Ovary (tissue), 3 donors: Measurements from ENCODE around the gene ZNF354C.

Source experiments
- EP300 ChIP-seq: sonication (generic); formaldehyde crosslinking; IDR thresholded peaks from one replicate; pipeline ENCODE4 v1.6.1; 2017; ENCODE audit warnings: antibody characterized with exemption
- TF ChIP-seq, protein P1 (sequence below), 3 donors: fragments of 450-650 bp in 2 of 3; fragments of 200-600 bp in 1 of 3; IDR thresholded peaks; one replicate each; pipeline versions ENCODE4 v1.5.1 to v1.8.0; 2016 to 2022; ENCODE audit warnings: antibody characterized with exemption in 3 of 3, mild to moderate bottlenecking in 1 of 3
- donor health status: DM: no; HTN: no; CAD: no.

GRCh38 chr5:179132586-179133355 is 72.6 kb downstream of the ZNF354C start:
- TF ChIP-seq, protein P1, sequence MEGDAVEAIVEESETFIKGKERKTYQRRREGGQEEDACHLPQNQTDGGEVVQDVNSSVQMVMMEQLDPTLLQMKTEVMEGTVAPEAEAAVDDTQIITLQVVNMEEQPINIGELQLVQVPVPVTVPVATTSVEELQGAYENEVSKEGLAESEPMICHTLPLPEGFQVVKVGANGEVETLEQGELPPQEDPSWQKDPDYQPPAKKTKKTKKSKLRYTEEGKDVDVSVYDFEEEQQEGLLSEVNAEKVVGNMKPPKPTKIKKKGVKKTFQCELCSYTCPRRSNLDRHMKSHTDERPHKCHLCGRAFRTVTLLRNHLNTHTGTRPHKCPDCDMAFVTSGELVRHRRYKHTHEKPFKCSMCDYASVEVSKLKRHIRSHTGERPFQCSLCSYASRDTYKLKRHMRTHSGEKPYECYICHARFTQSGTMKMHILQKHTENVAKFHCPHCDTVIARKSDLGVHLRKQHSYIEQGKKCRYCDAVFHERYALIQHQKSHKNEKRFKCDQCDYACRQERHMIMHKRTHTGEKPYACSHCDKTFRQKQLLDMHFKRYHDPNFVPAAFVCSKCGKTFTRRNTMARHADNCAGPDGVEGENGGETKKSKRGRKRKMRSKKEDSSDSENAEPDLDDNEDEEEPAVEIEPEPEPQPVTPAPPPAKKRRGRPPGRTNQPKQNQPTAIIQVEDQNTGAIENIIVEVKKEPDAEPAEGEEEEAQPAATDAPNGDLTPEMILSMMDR (IDR thresholded peaks at IDR 0.05): no peak
- no peak for TF ChIP-seq EP300
